IgD-negative memory B cell (primary cell): Measurements from ENCODE around the gene FOXRED2. TPM values are rescaled to one million over a fixed set of nuclear protein-coding genes. Genes with fewer than 3 reads are reported as not detected.

Experiments used
- H3K27ac Mint-ChIP-seq, 3 donors: one replicate each; pipeline ENCODE4 v1.8.0; 2020 to 2022; ENCODE audit warnings: mild to moderate bottlenecking in 3 of 3, mixed read lengths in 3 of 3, moderate library complexity in 1 of 3
- H3K27me3 Mint-ChIP-seq: one replicate; pipeline ENCODE4 v1.8.0; 2021; ENCODE audit warnings: mixed read lengths
- H3K36me3 Mint-ChIP-seq: one replicate; pipeline ENCODE4 v1.8.0; 2020; ENCODE audit warnings: mild to moderate bottlenecking, mixed read lengths
- H3K4me1 Mint-ChIP-seq, 3 donors: one replicate each; pipeline ENCODE4 v1.8.0; 2020 to 2022; ENCODE audit warnings: mixed read lengths in 3 of 3, mild to moderate bottlenecking in 1 of 3
- H3K4me3 Mint-ChIP-seq, 4 donors: one replicate each; pipeline ENCODE4 v1.8.0; 2020 to 2022; ENCODE audit warnings: mild to moderate bottlenecking in 4 of 4, mixed read lengths in 4 of 4, moderate library complexity in 3 of 4
- H3K9me3 Mint-ChIP-seq, 3 donors: one replicate each; pipeline ENCODE4 v1.8.0; 2020 to 2021; ENCODE audit warnings: mixed read lengths in 3 of 3, mild to moderate bottlenecking in 1 of 3
- polyA plus RNA-seq: library from polyadenylated mRNA; unstranded; fragments of 300-500 nt; fragmentation: Illumina TruSeq; gene quantifications from one replicate; pipeline ENCODE4 v1.2.3, GENCODE V29; 2021

FOXRED2 gene
- polyA plus RNA-seq, result 0.35 TPM

DNA sequence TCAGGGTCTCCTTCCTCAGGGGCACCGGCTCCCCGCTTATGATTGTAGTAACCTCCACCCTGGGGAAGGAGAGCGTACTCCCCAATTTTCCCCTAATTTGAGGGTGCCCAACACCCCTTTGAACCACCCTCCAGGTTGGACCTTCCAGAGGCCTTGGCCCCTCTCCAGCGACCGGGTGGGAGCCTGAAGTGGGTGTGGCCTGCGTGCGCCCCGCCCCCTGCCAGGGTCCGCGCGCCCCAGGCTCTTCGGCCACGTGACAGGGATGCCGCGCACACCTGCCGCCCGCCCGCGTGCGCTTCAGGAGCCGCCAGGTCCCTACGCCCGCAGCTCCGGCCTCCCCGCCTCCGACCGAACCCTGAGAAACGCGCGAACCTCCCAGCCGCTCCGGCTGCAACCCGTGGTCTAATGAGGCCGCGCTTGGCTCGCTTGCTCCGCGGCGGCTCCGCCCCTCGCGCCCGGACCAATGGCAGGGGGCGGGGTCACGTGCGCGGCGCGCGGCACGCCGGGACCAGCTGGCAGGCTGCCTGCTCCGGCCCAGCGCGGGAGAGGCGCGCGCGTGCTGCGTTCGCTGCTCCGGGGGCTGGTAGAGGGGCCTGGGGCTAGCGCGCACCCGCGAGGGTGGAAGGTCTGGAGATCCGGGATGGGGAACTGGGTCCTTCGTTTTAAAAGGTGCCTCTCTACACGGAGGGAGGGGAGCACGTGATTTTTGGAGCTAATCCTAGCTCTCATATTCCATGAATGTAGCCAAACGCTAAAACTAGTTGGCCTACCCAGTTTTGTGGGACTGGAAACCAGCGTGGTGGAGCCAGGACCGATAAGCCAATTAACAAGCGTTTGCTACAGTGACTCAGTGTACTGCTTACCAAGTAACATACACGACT lies at the start of gene FOXRED2:
TSS of gene FOXRED2 (minus strand) at position 404 of the 881 bp plus-strand sequence. CDS start 618 bp downstream, outside the sequence.
- Mint-ChIP-seq H3K9me3 (no peaks in the 10 kb centered on the region), H3K4me3 (peak within 1 kb of the TSS; percentile 67 to 83 (median 78)), H3K36me3 (peaks cover 2% of the 10 kb centered on the region), H3K27me3 (no peaks in the 10 kb centered on the region), H3K4me1 (peaks cover 5 to 10% (median 8%) of the 10 kb centered on the region in 3 donors), H3K27ac (peak within 1 kb of the TSS in 2 of 3 donors; percentile 57 to 71)

DNA sequence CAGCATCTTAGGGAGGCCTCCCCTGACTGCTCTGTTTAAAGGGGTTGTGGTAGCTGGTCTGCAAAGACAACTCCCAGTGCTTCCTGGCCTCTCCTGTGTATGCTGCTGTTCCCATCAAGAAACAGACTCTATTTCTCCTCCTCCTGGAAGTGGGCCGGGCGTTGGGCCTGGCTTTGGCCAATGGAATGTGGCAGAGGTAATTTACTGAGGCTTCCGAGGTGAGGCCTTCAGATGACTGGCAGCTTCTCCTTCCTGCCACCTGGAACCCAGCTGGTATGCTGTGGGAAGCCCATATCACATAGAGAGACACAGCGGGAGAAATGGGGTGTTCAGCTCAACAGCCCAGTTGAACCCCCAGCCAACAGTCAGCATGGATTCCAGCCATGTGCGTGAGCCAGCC lies 47.3 kb upstream of the FOXRED2 start:
- Mint-ChIP-seq H3K9me3 (peaks cover 0 to 3% (median 2%) of the 10 kb centered on the region in 3 donors), H3K27me3 (peaks cover 3% of the 10 kb centered on the region), H3K4me1 (peaks cover 14 to 33% (median 25%) of the 10 kb centered on the region in 3 donors), H3K36me3 (peaks cover 1% of the 10 kb centered on the region), H3K4me3 (peak overlapping the region in 2 of 4 donors; percentile 2 to 67), H3K27ac (peak overlapping the region in 2 of 3 donors; percentile 54 to 59)

DNA sequence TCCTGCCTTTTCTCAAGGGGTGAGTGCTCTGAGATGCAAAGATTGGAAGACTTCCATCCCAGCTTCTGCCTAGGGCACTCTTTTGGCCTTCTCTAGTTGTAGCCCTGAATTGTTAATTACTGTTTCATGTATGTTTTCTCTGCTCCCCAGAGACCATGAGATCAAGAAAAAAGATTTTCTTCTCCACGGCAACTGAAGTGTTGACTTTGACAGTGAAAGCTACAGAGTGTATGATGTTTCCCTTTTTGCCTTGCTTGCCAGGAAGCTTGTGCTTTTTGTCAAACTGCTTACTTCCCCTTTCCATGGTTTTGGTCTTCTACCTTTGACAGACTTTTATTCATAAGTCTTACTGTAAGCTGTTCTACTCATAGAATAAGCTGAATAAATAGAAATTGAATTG lies 45.4 kb upstream of the FOXRED2 start:
- Mint-ChIP-seq H3K4me3 (peak overlapping the region; percentile 13 to 89 (median 67)), H3K27me3 (peaks cover 3% of the 10 kb centered on the region)

DNA sequence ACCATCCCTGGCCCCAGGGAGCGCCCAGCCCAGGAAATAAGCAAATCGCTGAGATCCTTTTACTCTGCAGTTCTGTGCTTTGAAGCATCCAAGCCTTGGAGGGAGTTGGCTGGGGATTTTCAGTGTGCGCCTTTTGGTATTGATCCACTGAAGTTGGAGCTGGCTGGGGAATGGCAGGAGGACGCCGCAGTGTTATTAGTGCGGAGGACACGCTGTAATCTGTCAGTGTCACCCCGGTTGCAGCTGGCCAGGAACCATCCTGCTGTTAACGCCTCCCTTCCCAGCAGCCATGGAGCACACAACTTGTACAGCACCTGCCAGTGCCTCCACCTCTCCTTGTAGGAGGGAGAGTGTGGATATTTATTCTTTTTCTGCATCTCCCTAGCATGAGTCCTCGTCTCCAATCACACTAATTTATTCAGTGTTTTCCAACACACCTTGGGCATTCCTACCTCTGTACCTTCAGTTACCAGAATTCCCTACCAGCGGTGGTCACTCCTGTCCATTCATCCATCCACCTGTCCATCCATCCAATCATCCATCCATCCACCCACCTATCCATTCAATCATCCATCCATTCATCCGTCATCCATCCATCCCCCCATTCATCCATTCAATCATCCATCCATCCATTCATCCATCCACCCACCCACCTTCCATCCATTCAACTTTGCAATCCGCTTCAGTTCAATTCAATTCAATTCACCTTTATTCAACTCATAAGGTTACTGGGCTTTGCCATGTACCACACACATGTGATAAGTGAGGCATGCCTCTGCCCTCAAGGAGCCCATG lies 44.1 kb upstream of the FOXRED2 start:
- Mint-ChIP-seq H3K27ac (peak overlapping the region; percentile 70 to 98 (median 88)), H3K4me1 (peaks cover 17 to 38% (median 31%) of the 10 kb centered on the region in 3 donors), H3K9me3 (peaks cover 0 to 3% (median 2%) of the 10 kb centered on the region in 3 donors), H3K27me3 (peaks cover 8% of the 10 kb centered on the region), H3K36me3 (no peaks in the 10 kb centered on the region), H3K4me3 (peak overlapping the region in 3 of 4 donors; percentile 41 to 79 (median 51))

More for the DNA sequence above, 45.4 kb upstream of the FOXRED2 start:
- Mint-ChIP-seq H3K9me3 (peaks cover 0 to 3% (median 2%) of the 10 kb centered on the region in 3 donors), H3K27ac (peak overlapping the region; percentile 70 to 98 (median 88)), H3K36me3 (peaks cover 1% of the 10 kb centered on the region), H3K4me1 (peaks cover 17 to 36% (median 29%) of the 10 kb centered on the region in 3 donors)

DNA sequence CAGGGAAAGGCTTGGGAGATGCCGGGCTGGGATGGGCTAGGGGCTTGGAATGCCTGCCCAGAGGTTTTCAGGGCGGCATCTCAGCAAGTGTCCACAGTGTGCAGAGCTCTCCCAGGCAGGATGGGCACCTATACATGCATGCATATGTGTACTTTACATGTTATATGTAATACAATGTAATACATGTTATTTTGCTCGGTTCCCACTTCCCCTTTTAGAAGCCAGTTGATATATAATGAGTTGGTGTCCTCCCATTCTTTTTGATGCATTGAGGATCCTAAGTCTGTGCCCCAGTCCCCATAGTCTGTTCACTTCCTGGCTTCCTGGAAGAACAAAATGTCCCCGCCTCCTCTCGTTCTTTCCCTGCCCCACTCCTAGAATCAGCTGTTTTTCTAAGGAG lies 42.2 kb upstream of the FOXRED2 start:
- Mint-ChIP-seq H3K36me3 (no peaks in the 10 kb centered on the region), H3K27me3 (peaks cover 8% of the 10 kb centered on the region), H3K27ac (peak overlapping the region; percentile 49 to 90 (median 81)), H3K4me3 (peak overlapping the region in 3 of 4 donors; percentile 1 to 69 (median 64)), H3K4me1 (peaks cover 13 to 36% (median 31%) of the 10 kb centered on the region in 3 donors), H3K9me3 (peaks cover 0 to 3% (median 2%) of the 10 kb centered on the region in 3 donors)

DNA sequence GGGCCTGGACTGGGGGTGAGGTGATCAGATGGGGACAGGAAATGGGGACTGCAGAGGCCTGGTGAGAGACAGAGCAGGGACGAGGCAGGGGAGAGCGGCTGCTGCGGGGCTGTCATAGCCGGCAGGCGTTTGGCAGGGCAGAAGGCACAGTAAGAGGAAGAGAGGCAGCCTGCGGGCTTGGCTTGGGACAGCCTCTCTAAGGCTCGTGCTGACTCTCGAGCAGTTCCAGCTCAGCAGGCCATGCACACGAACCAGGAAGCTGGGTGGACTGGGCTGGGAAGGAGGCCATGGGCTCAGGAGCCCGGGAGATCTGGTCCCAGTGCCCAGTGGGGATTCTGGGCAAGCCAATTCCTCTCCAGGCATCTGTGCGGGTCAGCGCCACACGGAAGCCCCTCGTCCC lies 41.8 kb upstream of the FOXRED2 start:
- peaks cover 11 to 35% (median 31%) of the 10 kb centered on the region in 3 donors for H3K4me1 Mint-ChIP-seq
- peaks cover 8% of the 10 kb centered on the region for H3K27me3 Mint-ChIP-seq
- no peak overlapping the region for H3K4me3 Mint-ChIP-seq
- H3K27ac Mint-ChIP-seq, result peak overlapping the region in 1 of 3 donors; percentile 49
- H3K36me3 Mint-ChIP-seq, result no peaks in the 10 kb centered on the region
- H3K9me3 Mint-ChIP-seq, result peaks cover 0 to 3% (median 2%) of the 10 kb centered on the region in 3 donors

DNA sequence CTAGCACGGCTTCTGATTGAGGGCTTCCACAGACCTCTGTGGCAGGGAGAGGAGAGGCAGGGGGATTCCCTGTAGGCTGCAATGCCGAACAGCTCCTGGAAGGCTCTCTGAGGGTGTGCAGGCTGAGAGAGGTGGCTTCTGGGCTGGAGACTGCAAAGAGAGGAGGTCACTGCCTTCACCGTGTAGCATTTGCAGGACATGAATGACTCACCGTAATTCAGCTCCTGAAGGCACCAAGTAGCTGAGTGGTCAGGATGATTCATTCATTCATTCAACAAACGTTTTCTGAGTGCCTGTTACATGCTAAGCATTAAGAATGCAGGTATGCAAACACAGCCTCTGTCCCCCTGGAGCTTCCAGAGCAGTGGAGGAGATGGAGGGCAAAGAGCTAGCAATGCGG lies 40.1 kb upstream of the FOXRED2 start:
- no peaks in the 10 kb centered on the region for H3K36me3 Mint-ChIP-seq
- peaks cover 8% of the 10 kb centered on the region for H3K27me3 Mint-ChIP-seq
- no peak overlapping the region for H3K4me3 Mint-ChIP-seq
- peaks cover 6 to 21% (median 20%) of the 10 kb centered on the region in 3 donors for H3K4me1 Mint-ChIP-seq
- no peak overlapping the region for H3K27ac Mint-ChIP-seq
- peaks cover 0 to 3% (median 2%) of the 10 kb centered on the region in 3 donors for H3K9me3 Mint-ChIP-seq

DNA sequence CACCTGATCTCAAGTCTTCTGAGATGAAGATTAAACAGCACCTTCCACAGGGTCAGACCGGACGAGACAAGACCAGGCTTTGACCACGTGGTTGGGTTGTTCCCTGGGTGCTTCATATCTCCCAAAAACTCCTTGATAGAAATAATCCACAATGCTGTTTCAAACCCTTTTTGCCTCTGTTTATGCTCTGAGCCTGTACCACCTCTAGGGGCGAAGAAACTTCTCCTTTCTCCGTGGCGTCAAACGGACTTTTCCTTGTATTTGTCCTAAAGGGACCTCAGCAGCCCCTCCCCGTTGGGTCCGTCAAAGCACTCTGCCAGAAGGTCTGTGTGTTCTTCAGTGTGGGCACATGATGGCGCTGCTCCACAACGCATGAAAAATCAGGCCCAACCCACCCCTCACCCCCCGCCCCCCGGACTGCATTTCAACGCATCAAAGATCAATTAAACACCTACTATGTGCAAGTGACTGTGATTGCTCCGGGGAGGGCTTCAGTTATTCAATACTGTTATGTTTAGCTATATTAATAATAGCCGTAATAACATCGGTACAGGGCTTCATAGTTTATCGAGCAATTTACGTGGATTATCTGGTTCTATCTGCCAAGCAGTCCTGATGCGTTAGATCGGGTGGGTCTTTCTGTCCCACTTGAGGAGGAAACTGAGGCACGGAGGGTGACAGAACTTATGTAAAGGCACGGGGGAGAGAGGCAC lies 39.4 kb upstream of the FOXRED2 start:
- peaks cover 0 to 2% (median 2%) of the 10 kb centered on the region in 3 donors for H3K9me3 Mint-ChIP-seq
- no peak overlapping the region for H3K4me3 Mint-ChIP-seq
- no peak overlapping the region for H3K27ac Mint-ChIP-seq
- peaks cover 6 to 15% (median 14%) of the 10 kb centered on the region in 3 donors for H3K4me1 Mint-ChIP-seq
- peaks cover 8% of the 10 kb centered on the region for H3K27me3 Mint-ChIP-seq
- H3K36me3 Mint-ChIP-seq, result no peaks in the 10 kb centered on the region

DNA sequence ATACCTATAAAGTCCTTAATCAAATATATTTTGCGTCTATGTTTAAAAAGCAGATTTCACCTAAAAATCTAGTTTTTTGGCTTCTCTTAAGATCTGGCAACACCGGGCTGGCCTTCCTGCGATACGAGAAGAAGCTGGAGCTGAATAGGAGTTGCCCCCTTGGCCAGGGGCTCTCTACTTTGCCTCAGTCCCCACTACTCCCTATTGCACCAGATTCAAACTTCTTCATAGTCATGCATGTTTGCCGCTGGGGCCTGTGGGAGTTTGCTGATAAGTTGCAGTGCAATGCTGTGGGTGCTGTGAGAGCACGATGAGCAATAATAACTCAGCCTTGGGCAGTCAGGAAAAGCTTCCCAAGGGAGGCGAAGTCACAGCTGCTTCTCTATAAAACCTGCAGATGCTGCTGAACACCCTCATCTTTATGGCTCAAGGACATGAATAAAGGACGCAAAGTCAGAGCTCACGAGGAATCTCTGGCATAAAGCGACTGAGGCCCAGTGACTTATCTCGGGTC lies 37.3 kb upstream of the FOXRED2 start:
- no peak overlapping the region for H3K27ac Mint-ChIP-seq

DNA sequence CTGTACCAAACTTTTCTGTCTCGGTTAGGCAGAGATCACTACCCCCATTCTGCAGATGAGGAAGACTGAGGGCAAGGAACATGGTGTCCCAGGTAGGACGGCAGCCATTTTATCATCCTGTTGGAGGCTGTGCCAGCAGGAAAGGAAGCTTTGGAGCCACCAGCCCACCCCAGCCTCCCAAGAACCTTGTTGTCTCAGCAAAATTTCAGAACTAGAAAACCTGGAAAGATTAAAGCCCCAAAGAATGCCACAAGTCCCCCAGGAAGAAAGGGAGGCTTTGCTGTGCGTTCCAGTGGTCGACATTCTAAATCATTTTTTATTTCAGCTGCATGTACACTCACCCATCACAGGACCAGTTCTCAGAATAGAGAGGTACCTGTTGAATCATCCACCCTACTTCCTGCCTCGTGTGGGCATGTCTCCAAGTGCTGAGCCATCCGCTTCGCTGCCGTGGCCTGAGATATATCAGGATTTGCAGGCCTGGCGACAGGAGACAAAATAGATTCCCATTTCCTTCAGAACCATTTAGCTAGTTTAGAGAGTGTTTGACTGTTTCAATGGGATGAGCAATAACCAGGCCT lies 35.1 kb upstream of the FOXRED2 start:
- Mint-ChIP-seq H3K4me1 (peaks cover 0 to 2% (median 2%) of the 10 kb centered on the region in 3 donors), H3K36me3 (no peaks in the 10 kb centered on the region), H3K4me3 (no peak overlapping the region), H3K9me3 (no peaks in the 10 kb centered on the region), H3K27ac (no peak overlapping the region), H3K27me3 (peaks cover 16% of the 10 kb centered on the region)

More for the DNA sequence above, 37.3 kb upstream of the FOXRED2 start:
- no peaks in the 10 kb centered on the region for H3K36me3 Mint-ChIP-seq
- no peak overlapping the region for H3K4me3 Mint-ChIP-seq
- no peaks in the 10 kb centered on the region for H3K9me3 Mint-ChIP-seq
- peaks cover 16% of the 10 kb centered on the region for H3K27me3 Mint-ChIP-seq
- peaks cover 3 to 7% (median 5%) of the 10 kb centered on the region in 3 donors for H3K4me1 Mint-ChIP-seq

DNA sequence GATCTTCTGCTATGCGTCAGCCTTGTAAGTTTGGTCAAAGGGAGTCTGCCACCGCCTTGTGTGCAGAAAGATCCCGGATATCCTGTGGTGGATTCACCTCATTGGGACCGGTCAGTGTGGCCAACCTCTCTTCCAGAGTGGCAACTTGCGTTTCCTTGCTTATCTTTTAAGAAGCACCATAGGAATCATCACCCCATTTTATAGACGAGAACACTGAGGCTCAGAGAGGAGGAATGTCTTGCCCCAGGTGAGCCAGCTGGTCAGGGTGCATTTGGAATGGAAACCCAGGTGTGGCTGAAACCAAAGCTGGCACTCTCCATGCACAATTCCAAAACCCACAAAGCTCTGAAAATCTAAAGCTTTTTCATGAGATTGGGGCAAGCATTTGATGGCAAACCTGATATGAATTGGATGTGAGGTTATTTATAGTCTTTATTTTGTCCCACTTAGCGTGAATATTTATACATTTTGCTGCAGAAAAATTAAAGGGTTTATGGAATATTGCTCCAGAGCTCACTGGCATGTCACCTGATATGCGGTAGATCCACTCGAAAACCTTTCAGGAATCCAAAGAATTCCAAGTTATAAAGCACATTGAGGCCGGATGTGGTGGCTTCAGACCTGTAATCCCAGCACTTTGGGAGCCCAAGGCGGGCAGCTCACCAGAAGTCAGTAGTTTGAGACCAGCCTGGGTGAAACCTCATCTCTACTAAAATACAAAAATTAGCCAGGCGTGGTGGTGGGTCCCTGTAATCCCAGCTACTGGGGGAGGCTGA lies 34.2 kb upstream of the FOXRED2 start:
- Mint-ChIP-seq H3K9me3 (no peaks in the 10 kb centered on the region), H3K36me3 (no peaks in the 10 kb centered on the region), H3K4me3 (no peak overlapping the region)

DNA sequence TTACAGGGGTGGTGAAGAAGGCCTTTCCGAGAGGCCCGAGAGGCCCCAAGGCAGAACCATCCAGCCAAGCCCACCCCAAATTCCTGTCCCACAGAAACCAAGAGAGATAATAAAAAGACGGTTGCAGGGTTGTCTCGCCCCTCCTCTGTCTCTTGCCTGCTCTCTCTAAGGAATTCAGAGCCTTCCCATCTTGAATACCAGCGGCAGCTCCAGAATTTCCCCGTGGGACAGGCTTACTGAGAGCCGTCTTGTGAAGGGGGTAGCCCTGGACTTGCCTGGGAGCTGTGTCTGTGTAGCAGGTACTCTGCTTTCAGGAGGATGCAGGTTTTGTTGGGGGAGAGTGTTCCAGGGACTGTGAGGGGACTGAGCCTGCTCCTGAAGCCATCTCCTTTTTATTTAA lies 31.7 kb upstream of the FOXRED2 start:
- Mint-ChIP-seq H3K4me1 (no peaks in the 10 kb centered on the region), H3K36me3 (no peaks in the 10 kb centered on the region), H3K27ac (no peak overlapping the region), H3K4me3 (no peak overlapping the region), H3K27me3 (peaks cover 11% of the 10 kb centered on the region), H3K9me3 (no peaks in the 10 kb centered on the region)

More for the DNA sequence above, 34.2 kb upstream of the FOXRED2 start:
- H3K4me1 Mint-ChIP-seq, result peaks cover 0 to under 1% (median 0%) of the 10 kb centered on the region in 3 donors
- no peak overlapping the region for H3K27ac Mint-ChIP-seq
- peaks cover 13% of the 10 kb centered on the region for H3K27me3 Mint-ChIP-seq

DNA sequence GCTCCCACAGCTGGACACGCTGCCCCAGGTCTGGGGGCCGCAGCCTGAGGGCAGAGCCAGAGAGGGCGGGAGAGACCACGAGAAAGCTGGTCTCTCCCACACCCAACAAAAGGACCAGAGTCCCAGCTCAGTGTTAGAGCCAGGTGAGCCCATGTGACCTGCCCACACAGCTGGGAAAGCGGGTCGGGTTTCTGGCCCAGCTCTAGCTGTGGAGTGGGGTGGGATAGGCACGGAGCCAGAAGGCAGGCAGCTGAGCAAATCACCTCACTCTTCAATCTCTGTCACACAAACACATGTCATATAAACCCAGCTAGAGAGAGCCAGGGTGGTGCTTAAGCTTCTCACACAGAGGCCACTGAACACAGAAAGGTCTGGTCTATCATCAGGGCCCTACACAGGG lies 29.9 kb upstream of the FOXRED2 start:
- no peak overlapping the region for H3K4me3 Mint-ChIP-seq
- H3K36me3 Mint-ChIP-seq, result no peaks in the 10 kb centered on the region
- H3K27me3 Mint-ChIP-seq, result peaks cover 11% of the 10 kb centered on the region
- no peaks in the 10 kb centered on the region for H3K9me3 Mint-ChIP-seq
- H3K27ac Mint-ChIP-seq, result no peak overlapping the region
- no peaks in the 10 kb centered on the region for H3K4me1 Mint-ChIP-seq
